NOMO-1 (cell line): Measurements from ENCODE around the gene USP8.

Experiments used
- DNase-seq, 2 experiments: peaks; one replicate each; lab custom pipeline; 2025; ENCODE audit not compliant: unreplicated experiment in 2 of 2; lab: John Stamatoyannopoulos, UW

Gene USP8

DNA sequence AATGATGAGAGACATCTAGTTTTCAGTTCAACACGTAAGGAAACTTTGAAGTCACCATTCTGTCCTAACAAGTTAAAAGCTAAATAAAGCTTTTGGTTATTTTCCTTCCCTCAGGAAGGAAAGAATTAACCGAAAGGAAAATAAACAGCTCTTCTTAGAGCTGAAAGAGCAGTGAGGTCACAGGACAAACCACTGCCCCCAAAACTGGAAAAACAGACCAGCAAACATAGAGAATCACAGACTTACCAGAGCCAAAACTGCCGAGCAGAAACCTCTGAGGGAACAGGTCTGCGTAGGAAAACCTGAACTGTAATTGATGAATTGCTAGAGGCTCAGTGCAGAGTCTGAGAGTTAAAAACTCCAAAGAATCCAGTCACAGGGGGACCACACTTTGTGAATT is 107.6 kb downstream of the USP8 start:
- DNase-seq = no peak

DNA sequence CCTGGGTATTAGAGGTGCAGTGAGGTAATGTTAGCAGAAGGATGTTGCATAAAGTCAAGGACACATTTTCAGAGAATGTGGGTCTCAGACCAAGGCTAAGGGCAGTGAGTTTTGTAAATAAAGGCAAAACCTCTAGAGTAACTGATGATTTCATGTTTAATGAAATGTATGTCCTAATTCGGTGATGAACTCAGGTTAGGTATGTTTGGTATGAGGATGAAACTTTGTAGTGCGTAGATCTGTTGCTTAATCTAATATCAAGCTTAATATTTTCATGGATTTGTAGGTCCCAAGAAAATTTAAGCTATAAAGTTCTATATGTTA is 118.6 kb downstream of the USP8 start:
- no peak for DNase-seq

DNA sequence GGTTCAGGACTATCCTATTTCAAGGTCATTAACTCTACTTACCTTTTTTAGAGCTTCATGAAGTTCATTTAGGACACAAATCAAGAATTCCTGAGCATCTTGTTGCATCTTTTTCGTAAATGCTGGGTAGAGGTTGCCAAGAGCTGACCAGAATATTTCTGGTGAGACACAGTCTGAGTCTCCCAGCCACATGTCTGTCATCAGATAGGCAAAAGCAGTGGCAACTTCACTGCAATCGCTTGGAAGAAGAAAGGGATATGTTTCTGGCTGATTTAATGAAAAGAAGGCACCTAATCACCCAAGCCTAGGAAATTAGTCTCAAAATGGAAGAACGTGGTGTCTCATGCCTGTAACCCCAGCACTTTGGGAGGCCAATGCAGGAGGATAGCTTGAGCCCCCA is 119.4 kb downstream of the USP8 start:
- no peak for DNase-seq

DNA sequence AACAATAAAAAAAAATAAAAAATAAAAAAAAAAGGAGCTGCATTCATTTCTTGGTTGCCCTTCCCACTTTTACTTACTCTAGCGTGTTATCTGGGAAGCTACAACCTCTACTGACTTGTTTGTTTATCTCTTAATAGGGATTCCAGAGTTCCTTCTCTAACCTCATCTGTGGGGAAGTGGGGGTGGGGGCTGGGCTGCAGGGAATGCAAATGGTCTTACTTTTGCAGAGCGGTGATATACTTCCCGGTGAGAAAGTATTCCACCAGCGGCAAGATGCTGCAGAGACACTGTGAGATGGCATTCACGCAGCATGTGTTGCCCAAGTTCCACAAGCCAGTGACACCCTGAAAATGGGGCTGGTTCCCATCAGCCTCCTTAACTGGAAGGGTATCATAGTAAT is 120.2 kb downstream of the USP8 start:
- DNase-seq = no peak

DNA sequence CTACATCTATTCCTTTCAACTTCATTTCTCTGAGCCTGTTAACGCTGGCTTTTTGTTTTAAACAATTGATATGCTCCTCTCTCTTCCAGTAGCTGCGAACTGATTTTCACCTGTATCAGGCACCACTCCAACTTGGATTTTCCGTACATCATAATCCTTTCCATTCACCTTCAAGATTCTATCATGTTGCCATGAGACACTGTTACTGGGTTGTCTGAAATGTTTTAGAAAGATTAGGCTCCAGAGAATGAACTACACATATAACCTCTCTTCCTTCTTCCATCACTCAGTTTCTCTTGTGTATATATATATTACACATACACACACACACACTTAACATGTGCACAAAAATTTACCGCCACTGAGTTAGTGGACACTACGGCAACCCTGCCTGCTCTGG is 122.4 kb downstream of the USP8 start, which contains the start of gene USP50:
TSS of gene USP50 (minus strand) at position 101 of the 400 bp plus-strand sequence. CDS start 141 bp downstream, outside the sequence.
- no peak for DNase-seq

DNA sequence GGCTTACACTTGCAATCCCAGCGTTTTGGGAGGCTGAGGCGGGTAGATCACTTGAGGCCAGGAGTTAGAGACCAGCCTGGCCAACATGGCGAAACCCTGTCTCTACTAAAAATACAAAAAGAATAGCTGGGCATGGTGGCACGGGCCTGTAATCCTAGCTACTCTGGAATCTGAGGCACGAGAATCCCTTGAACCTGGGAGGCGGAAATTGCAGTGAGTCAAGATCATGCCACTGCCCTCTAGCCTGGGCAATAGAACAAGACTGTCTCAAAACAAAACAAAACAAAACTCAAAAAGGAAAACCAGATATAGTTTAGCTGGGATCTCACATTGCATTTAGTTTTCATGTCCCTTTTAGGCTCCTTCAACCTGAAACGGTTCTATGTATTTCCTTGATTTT is 125.1 kb downstream of the USP8 start:
- no peak for DNase-seq

DNA sequence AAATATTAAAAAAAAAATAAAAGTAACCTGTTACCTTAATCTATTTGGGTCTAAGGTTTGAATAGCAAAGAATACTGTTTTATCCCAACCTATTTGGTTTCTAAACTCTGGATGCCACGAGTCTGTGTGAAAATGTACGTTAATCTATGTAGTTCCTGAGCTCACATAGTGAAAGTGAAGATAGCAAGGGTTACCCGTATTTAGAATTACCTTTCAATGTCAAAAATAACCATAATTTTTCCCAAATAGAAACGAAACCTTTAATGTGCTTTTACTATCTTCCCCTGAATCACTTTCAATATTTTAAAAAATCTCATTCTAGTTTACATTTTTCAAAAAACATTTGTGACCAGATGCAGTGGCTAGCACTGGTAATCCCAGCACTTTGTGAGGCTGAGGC is 128.0 kb downstream of the USP8 start:
- DNase-seq = no peak

DNA sequence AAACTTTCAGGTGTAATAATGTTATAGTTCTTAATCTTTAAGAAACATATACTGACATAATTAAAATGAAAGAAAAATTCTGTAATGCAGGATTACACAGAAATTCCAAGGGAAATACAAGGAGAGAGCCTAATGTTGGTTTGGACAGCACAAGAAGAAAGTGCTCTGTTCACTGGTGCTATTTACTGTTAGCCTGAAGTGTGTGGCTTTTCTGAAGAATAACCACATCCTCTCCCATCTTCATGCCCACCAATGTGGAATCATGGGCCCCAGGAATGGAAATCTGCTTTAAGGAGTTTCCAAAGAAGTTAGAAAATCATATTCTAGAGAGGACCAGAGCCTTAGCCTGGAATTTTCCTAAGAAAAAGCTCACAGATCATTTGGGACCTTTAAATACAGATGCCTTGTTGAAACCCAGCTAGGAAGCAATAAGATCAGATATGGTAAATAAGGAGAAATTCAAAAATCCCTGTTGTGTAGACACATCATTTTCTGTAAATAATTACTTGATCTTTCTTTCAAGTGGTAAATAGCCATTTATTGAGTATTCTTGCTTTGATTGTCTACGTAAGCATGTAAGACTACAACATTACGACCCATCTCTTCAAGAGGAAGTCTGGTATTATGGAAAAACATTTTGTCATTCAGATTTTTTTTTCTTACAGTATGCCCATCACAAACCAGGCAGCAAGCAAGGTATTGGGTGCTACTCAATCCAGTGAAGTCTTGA is 132.6 kb downstream of the USP8 start:
- no peak for DNase-seq

DNA sequence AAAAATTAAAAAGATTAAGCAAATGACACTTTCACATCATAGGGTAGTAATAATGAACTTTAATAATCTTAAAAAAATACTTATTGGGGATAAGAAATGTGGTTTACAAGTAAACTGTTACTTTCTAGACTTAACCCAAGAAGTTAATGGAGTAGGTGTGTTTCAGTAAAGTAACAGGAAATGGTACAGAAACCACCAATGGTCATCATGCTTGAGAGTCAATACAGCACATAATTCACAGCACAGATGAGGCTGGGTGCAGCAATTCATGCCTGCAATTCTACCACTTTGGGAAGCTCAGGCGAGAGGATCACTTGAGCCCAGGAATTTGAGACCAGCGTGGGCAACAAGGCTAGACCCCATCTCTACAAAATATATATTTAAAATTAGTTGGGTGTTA is 133.8 kb downstream of the USP8 start:
- no peak for DNase-seq

DNA sequence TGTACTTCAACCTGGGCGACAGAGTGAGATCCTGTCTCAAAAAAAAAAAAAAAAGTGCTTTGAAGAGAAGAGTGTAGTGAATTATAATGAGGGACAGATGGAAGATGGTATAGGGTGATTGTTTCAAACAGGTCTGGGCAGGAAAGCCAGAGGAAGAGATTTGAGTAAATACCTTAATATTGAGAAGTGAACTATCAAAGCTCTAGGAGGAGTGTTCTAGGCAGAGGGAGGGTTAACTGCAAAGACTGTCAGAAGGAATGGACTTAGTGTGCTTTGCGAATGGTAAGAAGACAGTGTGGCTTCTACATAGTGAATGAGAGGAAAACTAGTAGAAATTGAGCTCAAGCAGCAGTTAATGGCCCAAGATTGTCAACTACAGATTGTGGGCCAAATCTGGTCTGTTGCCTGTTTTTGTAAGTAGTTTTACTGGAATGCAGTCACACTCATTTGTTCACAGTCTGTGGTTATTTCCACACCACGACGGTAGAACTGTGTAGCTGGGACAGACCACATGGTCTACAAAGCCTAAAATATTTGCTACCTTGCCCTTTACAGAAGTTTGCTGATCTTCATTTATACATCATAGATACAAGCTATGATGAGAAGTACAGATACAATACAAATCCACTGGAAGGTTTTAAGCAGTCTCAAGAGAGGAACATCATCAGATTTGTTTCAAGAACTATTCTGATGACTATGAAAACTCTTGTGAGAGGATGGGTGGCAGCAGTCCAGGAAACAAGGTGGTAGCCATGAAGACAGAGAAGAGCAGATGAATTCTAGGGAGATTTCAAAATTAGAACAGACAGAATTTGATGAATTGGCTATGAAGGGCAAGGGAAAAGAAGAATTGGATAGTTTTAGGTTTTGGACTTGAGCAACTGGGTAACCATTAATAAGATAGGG is 138.8 kb downstream of the USP8 start:
- DNase-seq = no peak

DNA sequence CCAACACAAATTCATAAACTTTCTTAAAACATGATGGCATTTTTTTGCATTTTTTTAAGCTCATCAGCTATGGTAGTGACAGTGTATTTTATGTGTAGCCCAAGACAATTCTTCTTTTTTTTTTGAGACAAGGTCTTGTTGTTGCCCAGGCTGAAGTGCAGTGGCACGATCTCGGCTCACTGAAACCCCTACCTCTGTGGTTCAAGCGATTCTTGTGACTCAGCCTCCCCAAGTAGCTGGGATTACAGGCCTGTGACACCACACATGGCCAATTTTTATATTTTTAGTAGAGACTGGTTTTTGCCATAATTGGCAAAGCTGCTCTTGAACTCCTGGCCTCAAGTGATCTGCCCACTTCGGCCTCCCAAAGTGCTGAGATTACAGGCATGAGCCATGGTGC is 139.6 kb downstream of the USP8 start:
- DNase-seq = no peak
